ENCODE measurements around the gene RAB40C. TPM values are rescaled to one million over a fixed set of nuclear protein-coding genes. Genes with fewer than 3 reads are reported as not detected.

RAB40C gene
- total and polyA plus RNA-seq, 4 donors: 6.1 to 11.0 (median 9.2) TPM

GRCh38 chr16:580946-581498 lies 8.8 kb upstream of the RAB40C start:
- H3K4me3 ChIP-seq (ENCODE audit: low read depth in 1 of 3, low read length in 3 of 3): no peak overlapping the region
- no peak for DNase-seq (ENCODE audit: low spot score)
- 97% methylated on average over 19 of the region's 19 CpGs for WGBS
- H3K4me1 ChIP-seq (ENCODE audit: control insufficient read depth in 4 of 4, insufficient read depth in 4 of 4, low read length in 3 of 4): peaks cover 6 to 29% (median 20%) of the 10 kb centered on the region in 4 donors
- no peak overlapping the region for H3K9ac ChIP-seq (ENCODE audit: low read depth in 1 of 2, low read length in 2 of 2)
- H3K27me3 ChIP-seq (ENCODE audit: control insufficient read depth in 4 of 4, insufficient read depth in 4 of 4, low read length in 3 of 4): no peaks in the 10 kb centered on the region
- no peaks in the 10 kb centered on the region for H3K36me3 ChIP-seq (ENCODE audit: control insufficient read depth in 4 of 4, insufficient read depth in 3 of 4, low read depth in 1 of 4, low read length in 3 of 4)
- H3K27ac ChIP-seq (ENCODE audit: low read depth in 1 of 2, low read length in 2 of 2): no peak overlapping the region
- TF ChIP-seq ZBTB33 (IDR thresholded peaks at IDR 0.05) (no peak), EGR1 (IDR thresholded peaks at IDR 0.05; ENCODE audit: low read depth in 2 of 2) (no peak), HNF4G (IDR thresholded peaks at IDR 0.05) (no peak), SP1 (IDR thresholded peaks at IDR 0.05) (no peak), TAF1 (conservative IDR thresholded peaks at IDR 0.05) (no peak), NR2F2 (IDR thresholded peaks at IDR 0.05) (no peak), MAX (IDR thresholded peaks at IDR 0.05) (no peak), REST (IDR thresholded peaks at IDR 0.05) (no peak), CTCF (IDR thresholded peaks at IDR 0.05; ENCODE audit: low read depth, low read length, missing input control) (no peak), HNF4A (conservative IDR thresholded peaks at IDR 0.05) (no peak), FOXA2 (IDR thresholded peaks at IDR 0.05) (no peak), GABPA (IDR thresholded peaks at IDR 0.05 in 1 of 2, conservative IDR thresholded peaks at IDR 0.05 in 1 of 2) (no peak), YY1 (IDR thresholded peaks at IDR 0.05) (no peak), ATF3 (IDR thresholded peaks at IDR 0.05) (no peak), JUND (IDR thresholded peaks at IDR 0.05) (no peak), RAD21 (IDR thresholded peaks at IDR 0.05) (no peak), RXRA (IDR thresholded peaks at IDR 0.05) (no peak), FOXA1 (IDR thresholded peaks at IDR 0.05) (no peak)
- no peaks in the 10 kb centered on the region for H3K9me3 ChIP-seq (ENCODE audit: control insufficient read depth in 4 of 4, low read length in 3 of 4)

Measured in liver (tissue), 9 donors.